ENCODE measurements around the gene ENPP6. TPM values are rescaled to one million over a fixed set of nuclear protein-coding genes. Genes with fewer than 3 reads are reported as not detected.

The ENPP6 gene
- total RNA-seq, 1 donor from 2014 or later = not detected

DNA sequence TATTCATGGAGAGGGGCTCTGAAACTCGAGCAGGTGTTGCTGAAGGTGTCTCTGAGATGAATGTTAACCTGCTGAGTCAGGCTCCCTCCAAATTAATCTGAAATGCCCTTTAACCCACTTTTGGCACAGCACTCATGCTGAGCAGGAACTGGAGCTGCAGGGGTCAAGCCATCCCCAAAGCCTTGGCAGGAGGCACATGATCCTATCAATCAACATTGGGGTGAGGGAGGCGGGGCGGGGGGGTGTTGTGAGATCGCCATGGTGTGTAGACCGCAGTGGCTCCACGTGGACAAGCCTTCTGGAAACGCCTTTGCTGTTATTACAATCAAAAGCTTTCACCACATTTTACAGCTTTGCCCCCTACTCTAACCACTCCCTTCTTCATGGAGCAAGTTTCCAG lies 16.5 kb downstream of the ENPP6 start:
- DNase-seq (ENCODE audit: low read depth) = no peak
- no peak for TF ChIP-seq CTCF (conservative IDR thresholded peaks at IDR 0.05; ENCODE audit: low read depth, low read length)
- H3K4me3 ChIP-seq (ENCODE audit: low read depth, low read length) = no peak overlapping the region

DNA sequence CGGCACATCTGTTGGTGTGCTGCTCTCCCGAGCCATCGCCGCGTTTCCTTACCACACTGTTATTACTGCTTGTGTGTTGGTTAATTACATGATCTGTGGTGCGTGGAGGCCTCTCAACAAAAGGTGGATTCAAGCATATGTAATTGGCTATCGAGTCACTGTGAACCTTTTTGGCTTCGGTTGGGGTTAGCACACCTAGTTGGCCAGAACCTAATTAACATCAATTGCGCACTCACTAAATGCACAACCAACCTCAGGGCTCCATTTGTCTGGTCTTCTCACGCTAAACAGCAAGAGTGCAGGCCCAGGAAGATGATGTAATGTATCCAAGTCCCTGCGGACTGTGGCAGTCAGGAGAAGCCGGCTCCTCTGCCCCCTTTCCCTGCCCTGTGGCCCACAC lies 17.4 kb downstream of the ENPP6 start:
- no peak for DNase-seq (ENCODE audit: low read depth)
- TF ChIP-seq CTCF (conservative IDR thresholded peaks at IDR 0.05; ENCODE audit: low read depth, low read length) = no peak
- H3K4me3 ChIP-seq (ENCODE audit: low read depth, low read length) = no peak overlapping the region

DNA sequence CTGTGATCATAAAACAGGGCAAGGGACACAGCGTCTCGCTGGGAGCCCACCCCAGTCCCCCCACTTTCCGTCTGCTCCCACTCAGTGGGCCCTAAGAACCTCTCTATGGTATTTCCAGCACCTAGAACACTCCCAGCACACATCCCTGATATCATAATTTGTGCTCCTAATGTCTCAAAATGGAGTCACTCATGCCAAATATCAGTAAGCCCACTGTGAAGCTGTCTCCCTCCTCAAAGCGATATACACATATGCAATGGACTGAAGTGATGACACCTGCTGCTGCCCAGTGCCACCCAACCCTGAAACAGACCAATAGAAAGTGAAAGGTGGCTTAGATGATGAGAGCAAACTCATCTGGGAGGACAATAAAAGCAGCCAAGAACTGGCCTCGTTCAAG lies 17.9 kb downstream of the ENPP6 start:
- TF ChIP-seq CTCF (conservative IDR thresholded peaks at IDR 0.05; ENCODE audit: low read depth, low read length) = no peak
- no peak for DNase-seq (ENCODE audit: low read depth)
- H3K4me3 ChIP-seq (ENCODE audit: low read depth, low read length) = no peak overlapping the region

DNA sequence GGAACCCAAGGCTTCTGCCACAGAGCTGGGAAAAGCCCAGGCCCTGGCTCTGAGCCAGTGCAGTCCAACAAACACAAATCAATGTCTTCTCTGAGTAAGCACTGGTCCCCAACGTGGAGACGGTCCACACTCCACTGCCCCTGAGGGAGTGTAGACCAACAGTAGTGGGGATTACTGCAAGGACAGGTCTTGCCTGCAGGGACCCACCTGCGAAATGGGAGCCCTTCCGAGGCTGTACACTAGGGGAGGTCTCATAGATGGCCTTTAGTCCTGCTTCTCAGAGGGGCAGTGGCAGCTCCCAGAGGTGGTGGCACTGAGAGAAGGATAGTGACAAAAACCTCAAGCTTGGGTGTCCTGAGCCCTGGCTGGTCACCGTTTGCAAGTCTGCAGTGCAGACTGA lies 19.5 kb downstream of the ENPP6 start:
- no peak for TF ChIP-seq CTCF (conservative IDR thresholded peaks at IDR 0.05; ENCODE audit: low read depth, low read length)
- H3K4me3 ChIP-seq (ENCODE audit: low read depth, low read length) = no peak overlapping the region
- DNase-seq (ENCODE audit: low read depth) = no peak

DNA sequence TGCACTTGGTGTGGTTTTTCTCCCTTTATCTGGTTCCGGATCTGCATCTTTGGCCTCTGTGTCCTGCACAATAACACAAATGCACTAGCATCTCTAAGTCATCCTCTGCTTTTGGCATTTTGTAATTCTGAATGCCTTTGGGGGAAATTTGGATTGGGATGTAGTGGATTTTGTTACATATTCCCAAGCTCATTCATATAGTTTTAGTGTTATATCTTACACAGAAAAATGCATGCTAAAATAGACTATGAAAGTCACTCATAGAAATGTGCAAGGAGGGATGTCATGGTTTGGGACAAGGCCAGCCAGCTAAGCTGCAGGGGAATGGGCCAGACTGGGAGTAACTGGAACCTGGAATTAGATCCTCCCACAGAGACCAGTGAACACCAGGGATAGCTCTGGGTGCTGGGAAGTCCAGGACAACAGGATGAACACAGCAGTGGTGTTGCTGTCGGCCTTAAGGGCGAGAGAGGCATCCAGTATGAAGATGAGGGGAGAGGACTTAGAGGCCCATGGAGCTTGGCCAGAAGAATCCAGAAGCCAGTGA lies 20.1 kb downstream of the ENPP6 start:
- DNase-seq (ENCODE audit: low read depth) = no peak
- H3K4me3 ChIP-seq (ENCODE audit: low read depth, low read length) = no peak overlapping the region
- no peak for TF ChIP-seq CTCF (conservative IDR thresholded peaks at IDR 0.05; ENCODE audit: low read depth, low read length)

DNA sequence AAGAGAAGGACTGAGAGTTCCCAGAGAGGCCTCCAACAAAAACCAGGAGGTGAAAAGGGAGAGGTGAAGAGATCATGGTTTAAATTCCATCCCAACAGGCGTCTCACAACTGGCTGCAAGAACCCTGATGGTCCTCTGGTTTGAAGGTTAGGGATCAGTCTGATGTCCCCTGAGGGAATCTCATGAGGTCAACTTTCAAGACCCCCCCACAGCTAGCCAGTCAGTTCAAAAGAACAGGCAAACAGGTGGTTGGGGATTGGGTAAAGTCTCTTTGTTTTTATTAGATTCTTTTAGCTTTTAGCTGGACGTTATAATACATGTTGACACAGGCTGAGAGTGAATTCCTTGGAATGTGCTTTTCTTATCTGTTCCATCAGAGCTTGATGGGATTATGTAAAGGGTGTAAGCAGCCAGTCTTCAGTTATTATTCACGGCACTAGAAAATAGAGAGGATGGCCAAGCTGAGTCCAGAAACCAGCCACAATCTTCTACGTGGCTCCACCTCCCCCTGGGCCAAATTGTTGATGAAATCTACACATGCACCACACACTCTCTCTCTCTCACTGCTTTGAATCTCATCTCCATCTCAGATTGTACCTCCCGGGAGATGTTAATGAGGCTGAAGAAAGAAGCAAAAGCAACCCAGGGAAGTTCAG lies 20.8 kb downstream of the ENPP6 start:
- H3K4me3 ChIP-seq (ENCODE audit: low read depth, low read length) = no peak overlapping the region
- DNase-seq (ENCODE audit: low read depth) = no peak
- TF ChIP-seq CTCF (conservative IDR thresholded peaks at IDR 0.05; ENCODE audit: low read depth, low read length) = no peak

All from epithelial cell of proximal tubule (primary cell).